Activated CD8-positive, alpha-beta memory T cell treated with anti-CD3 and anti-CD28 coated beads, Interleukin-2, amount 50 U/mL, for 24 hours (primary cell): ENCODE data around the gene MRGPRE.

ENCODE experiments used
- DNase-seq: peaks from one replicate; pipeline ENCODE4 v3.0.0-alpha.2; 2020; ENCODE audit errors: extremely low read depth

MRGPRE gene

DNA sequence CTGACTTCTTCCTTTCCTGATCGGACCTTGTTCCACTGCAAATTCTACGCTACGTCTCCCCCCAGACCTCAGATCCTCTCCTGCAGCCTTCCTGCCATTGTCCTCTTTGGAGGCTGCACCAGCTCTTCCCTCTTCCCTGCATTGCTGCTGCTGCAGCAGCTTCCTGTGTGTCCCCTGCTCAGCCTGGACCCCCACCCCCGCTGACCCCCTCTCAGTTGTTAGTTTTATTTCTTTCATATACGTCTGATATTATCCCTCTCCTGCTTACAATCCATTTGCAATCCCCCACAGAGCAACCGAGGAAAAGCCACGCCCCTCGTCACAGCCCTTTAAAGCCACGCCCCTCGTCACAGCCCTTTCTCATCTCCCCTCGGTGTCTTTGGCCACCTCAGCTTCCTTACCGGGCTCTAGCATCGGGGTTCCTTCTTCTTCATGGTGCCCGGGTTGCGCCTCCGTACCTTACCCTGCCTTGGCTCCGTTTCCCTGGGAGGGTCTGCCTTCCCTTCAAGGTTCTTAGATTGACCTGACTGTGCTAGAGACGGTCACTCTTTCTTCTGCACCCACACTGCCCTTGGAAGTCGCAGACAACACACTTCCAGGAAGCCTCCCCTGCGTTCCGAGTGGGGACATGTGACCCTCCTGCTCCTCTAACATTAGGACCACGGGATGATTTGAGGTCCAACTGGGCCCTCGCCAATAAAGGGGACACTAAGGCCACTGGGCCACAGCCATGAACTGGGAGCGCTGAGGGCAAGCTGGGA, 18.4 kb downstream of the MRGPRE start:
- DNase-seq = no peak

DNA sequence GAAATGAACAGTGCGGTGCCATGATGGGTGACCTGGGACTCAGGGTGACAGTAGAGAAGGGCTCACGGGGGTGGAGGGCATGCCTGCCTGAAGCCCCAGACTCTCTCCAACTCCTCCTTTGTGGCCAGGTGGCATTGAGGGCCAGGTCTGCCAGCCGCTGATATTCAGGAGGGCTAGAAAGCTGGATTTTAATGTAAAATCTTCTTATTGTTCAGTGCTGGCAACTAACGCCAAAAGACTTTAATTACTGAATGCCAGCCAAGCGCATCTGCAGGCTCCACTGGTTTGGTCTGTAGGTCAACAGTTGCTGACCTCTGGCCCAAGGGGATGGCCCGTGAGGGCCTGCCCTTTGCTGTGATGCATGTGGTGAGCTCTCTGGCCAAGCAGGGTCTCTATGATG, 23.9 kb downstream of the MRGPRE start:
- no peak for DNase-seq

DNA sequence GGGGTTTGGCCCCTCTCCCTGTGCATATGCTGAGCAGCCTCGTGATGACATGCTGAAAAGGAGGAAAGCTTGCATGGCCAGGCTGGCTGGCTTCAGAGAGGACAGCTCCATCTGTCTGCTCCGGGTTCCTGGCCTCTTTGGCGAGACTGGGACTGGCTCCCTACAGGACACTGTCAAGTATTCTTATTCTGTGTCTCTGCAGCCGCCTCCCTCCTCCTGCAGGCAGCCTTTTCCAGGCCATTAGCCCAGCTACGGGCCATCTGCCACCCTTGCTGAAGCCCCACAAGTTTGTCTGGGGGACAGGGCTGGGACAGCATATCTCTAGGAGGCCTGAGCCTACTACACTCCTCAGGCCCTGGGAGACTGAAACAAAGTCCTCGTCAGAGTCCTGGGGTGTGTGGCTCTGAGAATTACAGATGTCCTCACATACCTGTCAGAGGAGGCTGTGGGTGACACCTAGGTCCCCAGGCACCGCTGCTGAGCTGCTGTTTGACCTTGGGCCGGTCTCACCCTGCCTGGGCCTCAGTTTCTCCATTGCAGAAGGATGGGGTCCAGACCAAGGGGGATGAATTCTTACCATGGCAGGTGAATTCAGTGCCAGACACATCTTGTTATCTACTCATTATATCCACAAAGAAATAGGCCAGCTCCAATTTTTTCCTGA, 24.6 kb downstream of the MRGPRE start:
- DNase-seq = no peak

DNA sequence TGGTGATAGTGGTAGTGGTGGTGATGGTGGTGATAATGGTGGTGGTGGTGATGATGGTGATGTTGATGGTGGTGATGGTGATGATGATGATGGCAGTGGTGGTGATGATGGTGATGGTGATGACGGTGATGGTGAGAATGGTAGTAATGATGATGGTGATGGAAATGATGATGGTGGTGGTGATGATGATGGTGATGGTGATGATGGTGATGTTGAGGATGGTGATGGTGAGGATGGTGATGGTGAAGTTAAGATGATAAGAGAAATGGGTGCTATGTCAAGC, 25.4 kb downstream of the MRGPRE start:
- DNase-seq = no peak

DNA sequence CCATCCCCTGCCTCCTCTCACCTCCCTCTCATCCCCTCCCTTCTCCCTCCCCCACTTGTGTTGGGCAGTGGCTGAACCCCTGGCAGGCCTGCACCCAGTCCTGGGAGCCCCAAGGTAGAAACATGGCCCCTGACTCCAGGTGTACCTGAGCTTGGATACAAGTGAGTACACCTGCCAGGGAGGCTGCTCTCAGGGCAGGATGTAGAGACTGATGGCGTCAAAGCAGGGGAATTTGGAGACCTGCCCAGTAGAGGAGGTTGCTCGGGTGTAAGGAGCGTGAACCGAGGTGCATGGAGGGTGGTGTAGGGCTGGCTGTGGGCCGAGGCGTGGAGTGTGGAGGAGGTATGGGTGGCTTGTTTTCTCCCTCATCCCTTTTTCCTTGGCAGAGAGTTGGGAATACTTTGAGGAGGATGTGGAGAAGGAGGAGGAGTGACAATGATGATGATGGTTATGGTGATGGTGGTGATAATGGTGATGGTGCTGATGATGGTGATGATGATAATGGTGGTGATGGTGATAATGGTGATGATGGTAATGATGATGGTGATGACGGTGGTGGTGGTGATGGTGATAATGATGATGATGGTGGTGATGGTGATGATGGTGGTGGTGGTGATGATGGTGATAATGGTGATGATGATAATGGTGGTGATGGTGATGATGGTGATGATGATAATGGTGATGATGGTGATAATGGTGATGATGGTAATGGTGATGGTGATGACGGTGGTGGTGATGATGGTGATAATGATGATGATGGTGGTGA, 25.9 kb downstream of the MRGPRE start:
- DNase-seq = no peak

DNA sequence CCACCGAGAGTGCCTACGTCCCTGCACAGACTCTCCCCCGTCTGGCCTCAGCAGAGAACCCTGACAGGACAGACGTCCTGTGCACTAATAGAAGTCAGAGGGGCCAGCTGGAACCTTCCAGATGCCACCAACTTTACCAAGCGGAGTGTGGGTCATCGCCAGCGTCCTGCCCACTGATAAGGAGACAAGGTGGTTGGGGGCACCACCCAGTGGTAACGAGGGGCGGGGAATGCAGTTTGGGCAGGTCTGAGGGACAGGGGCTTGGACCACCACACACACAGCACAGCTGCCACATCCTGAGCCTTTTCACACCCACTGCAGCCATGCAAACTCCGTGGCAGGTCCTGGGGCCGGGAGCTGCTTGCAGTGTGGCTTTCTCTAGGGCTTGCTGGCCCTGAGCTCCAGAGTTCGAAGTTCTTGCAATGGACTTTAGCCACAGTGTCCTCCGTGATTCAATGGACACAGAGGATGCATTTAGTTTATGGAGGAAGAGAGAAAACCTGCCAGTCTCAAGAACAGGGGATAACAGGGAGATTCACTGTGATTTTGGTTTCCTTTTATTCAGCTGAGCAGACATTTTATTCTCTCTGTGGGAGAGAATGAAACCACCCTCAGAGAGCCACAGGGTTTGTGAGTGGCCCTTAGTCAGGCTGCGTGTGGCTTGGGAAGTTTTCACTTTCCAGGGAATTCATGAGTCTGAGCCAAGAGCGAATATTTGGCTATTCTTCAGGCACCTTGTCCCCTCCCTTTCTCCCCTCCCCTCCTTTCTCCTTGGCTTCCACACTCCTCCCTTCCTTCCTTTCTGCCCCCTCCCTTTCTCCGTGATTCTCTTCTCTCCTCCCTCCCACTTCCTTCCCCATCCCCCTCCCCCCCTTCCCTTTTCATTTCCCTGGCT, 26.7 kb downstream of the MRGPRE start:
- no peak for DNase-seq

DNA sequence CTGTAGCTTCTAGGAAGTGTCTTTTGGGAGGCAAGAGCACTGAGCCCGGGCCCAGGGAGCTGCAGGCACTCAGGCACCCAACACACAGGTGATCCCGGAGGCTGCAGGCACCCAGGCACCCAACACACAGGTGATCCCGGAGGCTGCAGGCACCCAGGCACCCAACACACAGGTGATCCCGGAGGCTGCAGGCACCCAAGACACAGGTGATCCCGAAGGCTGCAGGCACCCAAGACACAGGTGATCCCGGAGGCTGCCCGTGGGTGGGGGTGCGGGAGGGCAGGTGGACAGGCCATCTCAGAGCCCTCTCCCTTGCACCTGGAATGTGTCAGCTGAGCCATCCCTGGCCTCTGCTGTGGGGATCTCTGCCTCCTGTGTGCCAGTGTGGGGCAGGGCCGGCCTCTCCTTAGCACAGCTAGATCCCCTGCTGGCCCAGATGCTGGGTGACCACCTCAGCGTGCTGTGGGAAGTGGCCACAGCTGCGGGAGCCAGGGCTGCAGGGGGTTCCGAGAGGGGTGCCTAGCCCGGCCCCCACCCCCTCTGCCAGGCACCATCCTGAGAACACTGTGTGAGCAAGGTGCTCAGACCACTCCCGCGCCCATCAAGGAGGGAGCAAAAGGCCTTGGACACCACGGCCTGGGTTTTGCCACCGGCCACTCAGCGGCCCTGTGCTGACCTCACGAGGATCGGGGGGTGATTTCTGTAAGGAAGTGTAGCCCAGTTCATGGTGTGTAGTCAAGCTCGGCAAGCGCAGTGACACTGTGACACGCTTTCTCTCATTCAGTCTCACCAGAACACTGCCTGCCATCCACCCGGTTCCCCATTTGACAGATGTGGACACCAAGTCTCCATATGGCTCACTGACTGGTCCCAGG, 27.8 kb downstream of the MRGPRE start:
- no peak for DNase-seq

DNA sequence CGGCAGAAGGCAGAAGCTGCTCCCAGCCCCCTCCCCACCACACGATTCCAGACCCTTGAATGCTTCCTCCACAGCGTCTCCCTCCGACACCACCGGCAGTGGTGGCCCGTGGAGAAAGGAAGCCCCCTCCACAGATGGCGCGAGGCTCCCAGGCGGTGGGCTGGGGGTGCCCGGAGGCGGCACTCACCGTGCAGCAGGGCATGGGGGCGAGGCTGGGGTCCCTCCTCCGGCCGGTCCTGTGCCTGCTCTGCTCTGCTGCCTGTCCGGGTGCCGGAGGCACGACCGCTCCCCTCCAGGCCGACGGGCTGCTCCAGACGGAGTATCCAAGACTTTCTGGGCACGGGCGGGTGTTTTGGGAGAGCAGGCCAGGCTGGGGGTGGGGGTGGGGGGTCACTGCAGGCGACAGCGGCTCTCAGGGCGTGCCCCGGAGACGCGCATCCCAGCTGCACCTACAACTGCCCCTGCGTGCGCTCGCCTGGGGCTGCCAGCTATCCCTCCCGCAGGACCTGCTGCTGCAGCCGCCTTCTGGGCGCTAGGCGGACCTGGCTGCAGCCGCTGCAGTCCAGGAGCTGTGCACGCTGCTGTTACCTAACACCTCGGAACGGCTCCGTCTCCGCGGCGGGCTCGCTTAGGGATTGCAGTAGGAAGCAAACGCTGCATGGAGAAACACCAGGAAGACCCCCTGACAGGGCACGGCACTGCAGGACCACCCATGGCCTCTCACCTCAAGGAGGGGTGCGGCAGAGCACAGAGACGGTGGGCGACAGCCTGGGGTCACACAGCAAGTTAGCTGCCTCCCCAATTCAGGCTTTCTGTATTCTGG, 28.8 kb downstream of the MRGPRE start:
- no peak for DNase-seq

DNA sequence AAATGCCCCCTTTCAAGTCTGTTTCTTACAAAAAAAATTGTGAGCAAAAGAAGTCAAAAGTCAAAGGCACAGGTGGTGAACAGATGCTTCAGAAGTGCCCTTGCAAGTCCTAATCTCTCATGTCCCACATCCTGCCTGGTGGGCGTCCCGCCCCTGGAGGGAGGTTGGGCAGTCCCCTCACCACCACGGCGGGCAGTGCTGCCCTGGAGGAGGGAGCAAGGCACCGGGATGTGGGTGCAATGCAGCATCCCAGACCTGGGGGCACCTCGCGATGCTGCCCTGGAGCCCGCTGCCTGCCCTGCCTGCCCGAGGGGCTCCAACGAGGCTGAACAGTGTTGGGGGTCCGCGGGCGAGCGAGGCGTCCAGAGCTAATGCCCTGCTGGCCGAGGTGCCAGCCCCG, 29.5 kb downstream of the MRGPRE start:
- no peak for DNase-seq

DNA sequence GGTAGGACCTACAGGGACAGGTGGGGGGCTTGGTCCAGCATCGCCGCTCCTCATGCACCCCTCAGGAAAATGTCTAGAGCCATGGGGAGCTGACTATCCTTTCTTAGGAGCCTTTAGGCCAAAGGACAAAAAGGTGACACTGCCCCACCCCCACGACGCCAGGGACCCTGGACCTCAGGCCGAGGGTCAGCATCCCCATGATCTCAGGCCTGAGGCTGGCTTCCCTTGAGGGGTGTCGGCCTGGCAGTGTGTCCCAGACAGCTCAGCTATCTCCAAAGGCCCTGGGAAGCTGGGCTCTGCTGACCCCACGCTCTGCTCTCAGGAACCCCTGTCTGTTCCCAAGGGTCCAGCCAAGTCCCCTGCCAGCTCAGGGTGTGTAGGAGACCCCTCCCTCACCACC, 29.9 kb downstream of the MRGPRE start:
- no peak for DNase-seq

DNA sequence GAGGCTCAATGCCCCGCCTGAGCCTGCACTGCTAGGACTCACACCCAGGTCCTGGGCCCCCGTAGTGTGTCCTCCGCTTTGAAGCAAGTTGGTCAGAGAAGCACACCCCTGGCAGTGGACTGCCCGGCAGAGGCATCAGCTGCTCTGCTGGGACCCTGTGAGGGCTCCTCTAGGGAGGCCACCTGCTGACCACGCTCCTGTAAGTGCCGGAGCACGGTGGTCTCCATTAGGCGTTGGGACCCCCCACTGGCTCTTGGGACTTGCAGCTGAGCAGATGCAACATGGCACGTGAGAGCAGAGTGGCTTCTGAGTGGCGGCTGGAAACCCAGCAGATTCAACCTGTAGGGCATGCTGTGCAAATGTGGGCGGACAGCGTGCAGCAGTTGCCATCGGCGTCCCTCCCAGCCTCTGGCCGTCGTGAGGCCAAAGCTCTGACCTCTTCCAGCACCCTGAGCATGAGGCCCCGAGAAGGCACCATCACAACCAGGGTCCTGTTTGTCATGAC, 30.5 kb downstream of the MRGPRE start:
- no peak for DNase-seq

DNA sequence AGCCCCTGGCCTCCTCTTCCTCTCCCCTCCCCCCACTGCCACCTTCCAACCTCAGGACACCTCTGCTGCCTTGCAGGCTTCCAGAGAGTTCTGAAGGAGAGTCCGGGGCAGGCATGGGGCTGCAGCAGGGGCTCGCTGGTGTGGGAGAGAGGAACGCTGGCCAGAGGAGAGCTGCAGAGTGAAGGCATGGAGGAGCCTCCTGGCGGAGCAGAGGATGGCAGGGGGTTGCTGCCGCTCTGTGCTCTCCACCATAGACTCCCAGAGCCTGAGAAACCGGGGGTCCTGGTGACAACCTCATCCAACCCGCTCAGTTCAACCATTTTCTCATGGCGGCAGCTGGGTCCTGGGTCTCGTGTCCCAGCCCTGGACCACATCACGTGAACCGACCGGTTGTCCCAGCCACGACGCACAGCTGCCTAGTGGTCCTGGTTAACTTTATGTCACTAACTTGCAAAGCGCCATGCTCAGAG, 31.1 kb downstream of the MRGPRE start:
- DNase-seq = no peak

DNA sequence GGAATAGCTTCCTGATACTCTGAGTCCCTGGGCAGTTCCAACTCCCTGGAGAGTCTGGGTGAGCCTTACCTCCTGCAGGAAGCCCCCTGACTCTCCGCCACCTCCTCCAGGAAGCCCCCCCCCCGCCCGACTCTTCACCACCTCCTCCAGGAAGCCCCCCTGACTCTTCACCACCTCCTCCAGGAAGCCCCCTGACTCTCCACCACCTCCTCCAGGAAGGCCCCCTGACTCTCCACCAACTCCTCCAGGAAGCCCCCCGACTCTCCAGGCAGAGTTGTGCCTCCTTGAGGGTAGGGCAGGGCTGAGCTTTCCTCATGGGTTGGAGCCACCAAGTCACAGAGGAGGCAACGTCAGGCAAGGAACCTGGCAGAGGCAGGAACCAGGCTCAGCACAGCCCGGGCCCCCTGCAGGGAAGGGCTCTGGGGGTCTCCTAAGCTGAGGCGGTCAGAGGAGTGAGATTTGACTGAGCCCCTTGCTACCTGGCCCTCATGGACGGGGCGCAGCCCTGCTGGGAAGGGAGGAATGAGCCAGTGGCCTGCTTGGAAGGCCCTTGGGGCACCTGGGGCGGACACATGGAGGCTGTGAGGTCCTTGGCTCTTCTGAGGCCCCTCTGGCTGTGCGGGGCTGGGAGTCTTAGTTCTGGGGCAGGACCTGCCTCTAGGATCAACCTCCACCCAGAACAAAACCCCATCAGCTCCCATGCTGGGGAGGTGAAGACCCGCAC, 31.7 kb downstream of the MRGPRE start:
- DNase-seq = no peak

DNA sequence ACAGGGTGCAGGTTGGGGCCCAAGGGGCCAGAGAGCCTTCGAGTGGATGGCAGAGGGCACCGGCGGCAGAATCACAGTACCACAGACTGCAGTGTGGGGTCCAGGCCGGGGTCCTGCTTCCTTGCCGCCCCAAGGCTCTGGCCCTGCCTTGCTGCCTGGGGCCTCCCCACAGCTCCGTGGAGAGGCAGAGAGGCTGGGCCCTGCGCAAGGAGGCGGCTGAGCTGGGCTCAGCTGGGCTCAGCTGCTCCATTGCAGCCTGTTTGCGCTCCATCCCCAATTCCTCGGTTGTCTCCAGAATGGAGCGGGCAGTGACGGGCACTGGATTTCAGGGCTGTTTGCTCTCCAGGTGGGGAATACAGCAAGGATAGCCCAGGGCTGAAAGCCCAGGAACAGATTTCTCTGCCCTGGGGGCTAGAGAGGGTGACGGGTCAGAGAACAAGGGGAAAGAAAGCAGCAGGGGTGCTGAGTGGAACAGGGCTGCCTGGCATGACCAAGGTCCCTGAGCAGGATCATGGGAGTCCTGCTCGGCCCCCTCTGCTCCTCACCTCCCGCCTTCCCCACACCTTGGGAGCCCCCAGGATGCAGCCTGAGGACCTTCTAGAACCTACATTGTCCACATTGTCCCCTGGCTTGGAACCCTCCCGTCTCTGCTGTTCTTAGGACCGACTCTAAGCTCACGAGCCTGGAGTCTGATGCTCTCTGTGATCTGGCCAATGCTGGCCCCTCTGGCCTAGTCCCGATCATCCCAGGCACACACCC, 32.5 kb downstream of the MRGPRE start:
- no peak for DNase-seq

DNA sequence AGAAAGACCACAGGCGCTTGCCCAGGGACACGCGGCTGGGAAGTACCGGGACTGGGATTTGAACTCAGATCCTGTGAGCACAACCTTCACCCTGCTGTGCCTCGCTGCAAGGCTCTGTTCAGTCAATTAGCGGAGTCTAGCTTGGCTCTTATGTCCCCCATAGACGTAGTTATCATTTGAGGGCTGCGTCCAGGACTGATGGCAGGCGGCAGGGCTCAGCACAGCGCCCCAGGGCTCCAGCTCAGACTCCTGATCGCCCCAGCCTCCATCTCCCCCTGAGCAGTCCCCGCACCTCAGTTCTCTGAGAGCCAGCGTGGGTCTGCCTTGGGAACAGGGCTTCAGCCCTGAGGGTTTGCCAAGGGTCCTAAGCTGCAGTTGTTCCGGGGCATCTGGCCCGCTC, 33.4 kb downstream of the MRGPRE start:
- no peak for DNase-seq

DNA sequence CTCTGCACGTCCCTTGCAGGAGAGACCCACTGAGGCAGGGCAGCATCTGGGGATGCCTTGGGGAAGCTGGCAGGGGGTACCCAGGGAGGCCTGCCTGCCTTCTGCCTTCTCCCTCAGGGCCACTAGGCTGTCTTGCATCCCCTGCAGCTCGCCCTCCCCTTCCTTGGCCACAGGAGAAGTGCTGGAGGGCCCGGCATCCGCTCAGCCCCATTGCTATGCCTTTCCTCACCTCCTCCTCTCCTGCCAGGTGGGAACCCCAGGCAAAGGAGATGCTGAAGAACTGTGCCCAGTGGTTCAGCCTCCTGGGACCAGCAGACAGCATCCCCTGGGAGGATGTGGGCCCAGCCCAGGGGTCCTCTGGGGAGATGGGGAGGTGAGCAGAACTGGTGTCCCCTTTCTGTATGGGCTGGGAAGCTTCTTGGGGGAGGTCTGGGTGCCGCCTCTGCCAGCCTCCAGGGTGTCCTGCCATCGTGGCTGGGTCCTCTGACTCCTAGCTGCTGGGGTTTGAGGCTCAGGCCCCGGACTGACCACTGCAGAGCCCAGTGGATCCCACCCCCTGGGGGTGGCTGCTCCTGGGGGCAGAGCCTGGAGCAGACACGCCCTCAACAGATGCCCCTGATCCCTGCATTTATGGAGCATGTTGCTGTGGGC, 34.2 kb downstream of the MRGPRE start:
- no peak for DNase-seq

DNA sequence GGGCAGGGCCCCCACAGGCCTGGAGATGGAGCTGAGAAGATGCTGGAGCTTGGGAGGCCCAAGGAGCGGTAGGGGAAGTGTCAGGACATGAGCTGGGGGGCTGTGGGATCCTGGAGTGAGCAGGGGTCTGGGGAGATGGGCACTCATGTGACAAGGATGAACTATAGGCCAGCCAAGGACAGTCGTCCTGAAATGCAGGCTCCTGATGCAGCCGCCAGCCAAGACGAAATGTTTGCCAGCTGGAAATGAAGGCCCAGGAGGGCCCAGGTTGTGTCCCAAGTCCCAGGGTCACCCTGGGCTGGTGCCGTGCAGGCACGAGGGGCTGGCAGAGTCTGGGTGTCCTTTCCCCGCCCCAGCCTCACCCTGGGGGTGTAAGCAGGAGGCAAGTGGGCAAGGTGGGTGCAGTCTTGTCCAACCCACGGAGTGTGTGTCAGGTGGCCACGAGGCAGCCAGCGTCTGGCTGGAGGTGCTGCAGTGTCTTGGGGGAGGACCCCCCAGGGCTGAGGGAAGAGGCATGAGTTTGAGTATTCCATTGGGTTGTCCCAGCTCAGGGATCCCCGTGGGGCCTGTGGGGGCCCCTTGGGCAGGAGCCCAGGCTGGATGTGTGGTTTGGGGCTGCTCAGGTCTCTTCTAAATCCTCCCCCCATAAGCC, 35.0 kb downstream of the MRGPRE start:
- no peak for DNase-seq
